Left ventricle myocardium inferior (tissue), 1 donor: ENCODE measurements around the gene NFATC2IP. TPM values are rescaled to one million over a fixed set of nuclear protein-coding genes. Genes with fewer than 3 reads are reported as not detected.

ENCODE experiments used
- DNase-seq: peaks from one replicate; pipeline ENCODE4 v3.0.0-alpha.2; 2020
- H3K27ac ChIP-seq: fragments of 200-600 bp; replicated peaks from 2 replicates; pipeline ENCODE4 v1.8.0; 2021
- H3K27me3 ChIP-seq: fragments of 200-600 bp; 2 replicates; pipeline ENCODE4 v1.8.0; 2021; ENCODE audit warnings: low read depth
- H3K36me3 ChIP-seq: fragments of 200-600 bp; 2 replicates; pipeline ENCODE4 v1.8.0; 2021
- H3K4me1 ChIP-seq: fragments of 200-600 bp; 2 replicates; pipeline ENCODE4 v1.8.0; 2021
- H3K4me3 ChIP-seq: fragments of 200-600 bp; 2 replicates; pipeline ENCODE4 v1.8.0; 2021; ENCODE audit warnings: mild to moderate bottlenecking, moderate library complexity
- H3K9me3 ChIP-seq: fragments of 200-600 bp; replicated peaks from 2 replicates; pipeline ENCODE4 v1.8.0; 2021
- CTCF ChIP-seq: fragments of 200-600 bp; IDR thresholded peaks from 2 replicates; pipeline ENCODE4 v1.8.0; 2021; ENCODE audit warnings: antibody characterized with exemption, mild to moderate bottlenecking, borderline replicate concordance
- intact Hi-C: fragments of 100-400 bp; cut with micrococcal nuclease; formaldehyde crosslinking; loops from one replicate; pipeline ENCODE4 v1.11.0; 2022
- total RNA-seq: library from RNA; stranded (reverse); fragmentation: NEBNext Ultra II Directional; extraction: Animal tissue kit (Norgen Biotek cat#: 25700); gene quantifications from one replicate; pipeline ENCODE4 v1.2.1, GENCODE V29; 2021
- donor health status: DM: no; HTN: yes; CAD: no; lungs with severe emphysema.

Gene NFATC2IP
- total RNA-seq, 1 donor from 2014 or later = 18.1 TPM

- TF ChIP-seq CTCF = no peak
- no peaks in the 10 kb centered on the region for H3K4me1 ChIP-seq
- H3K9me3 ChIP-seq = no peaks in the 10 kb centered on the region
- intact Hi-C loops = no loop called here
- no peak overlapping the region for H3K27ac ChIP-seq
- H3K4me3 ChIP-seq = no peak overlapping the region
- peaks cover 15% of the 10 kb centered on the region for H3K27me3 ChIP-seq
- DNase-seq = no peak
- no peaks in the 10 kb centered on the region for H3K36me3 ChIP-seq
These were observed 60.4 kb downstream of the NFATC2IP start for GRCh38 chr16:29011112-29011511.

DNA sequence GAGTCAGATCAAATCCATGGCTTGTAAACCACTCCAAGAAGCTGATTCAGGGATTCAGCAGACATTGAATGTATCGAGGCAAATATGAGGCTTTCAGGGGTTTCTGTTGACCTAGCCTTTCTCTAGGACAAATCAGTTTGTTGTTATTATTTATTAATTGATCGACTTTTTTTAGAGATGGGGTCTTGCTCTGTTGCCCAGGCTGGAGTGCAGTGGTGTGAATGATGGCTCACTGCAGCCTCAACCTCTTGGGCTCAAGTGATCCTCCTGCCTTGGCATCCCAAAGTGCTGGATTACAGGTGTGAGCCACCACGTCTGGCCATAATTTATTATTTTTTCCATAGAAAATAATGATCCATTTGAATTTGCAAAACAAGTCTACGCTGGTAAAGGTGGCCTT, 61.1 kb downstream of the NFATC2IP start:
- no peak for TF ChIP-seq CTCF
- DNase-seq = no peak
- no peaks in the 10 kb centered on the region for H3K9me3 ChIP-seq
- no peak overlapping the region for H3K27ac ChIP-seq
- H3K4me1 ChIP-seq = no peaks in the 10 kb centered on the region
- H3K4me3 ChIP-seq = no peak overlapping the region
- H3K36me3 ChIP-seq = no peaks in the 10 kb centered on the region
- peaks cover 15% of the 10 kb centered on the region for H3K27me3 ChIP-seq
- intact Hi-C loops = no loop called here

- H3K4me1 ChIP-seq = no peaks in the 10 kb centered on the region
- H3K27ac ChIP-seq = no peak overlapping the region
- DNase-seq = no peak
- H3K36me3 ChIP-seq = no peaks in the 10 kb centered on the region
- no peaks in the 10 kb centered on the region for H3K9me3 ChIP-seq
- H3K27me3 ChIP-seq = peaks cover 15% of the 10 kb centered on the region
- H3K4me3 ChIP-seq = no peak overlapping the region
- TF ChIP-seq CTCF = no peak
- intact Hi-C loops = no loop called here
These were observed 62.3 kb downstream of the NFATC2IP start for GRCh38 chr16:29012913-29013553.

DNA sequence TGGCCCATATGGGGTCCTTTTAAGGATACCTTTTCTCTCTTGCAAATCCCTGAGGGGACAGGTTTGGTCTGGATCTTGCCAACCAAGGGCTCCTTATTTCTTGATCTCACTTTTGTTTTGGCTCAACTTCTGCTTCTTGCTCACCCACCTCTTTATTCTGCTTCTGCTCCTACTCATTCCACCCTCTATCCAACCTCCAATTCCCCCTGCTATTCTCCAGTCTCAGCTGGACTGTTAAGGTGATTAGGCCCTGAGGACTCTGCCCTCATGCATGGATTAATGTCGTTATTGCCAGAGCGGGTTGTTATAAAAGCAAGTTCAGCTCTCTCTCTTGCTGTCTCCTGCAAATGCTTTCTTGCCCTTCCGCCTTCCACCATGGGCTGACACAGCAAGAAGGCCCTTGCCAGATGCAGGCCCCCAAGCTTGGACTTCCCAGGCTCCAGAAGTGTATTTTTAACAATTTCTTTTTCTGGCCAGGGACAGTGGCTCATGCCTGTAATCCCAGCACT, 63.9 kb downstream of the NFATC2IP start:
- intact Hi-C loops = no loop called here
- no peak overlapping the region for H3K27ac ChIP-seq
- no peaks in the 10 kb centered on the region for H3K9me3 ChIP-seq
- TF ChIP-seq CTCF = no peak
- H3K36me3 ChIP-seq = no peaks in the 10 kb centered on the region
- DNase-seq = no peak
- H3K4me3 ChIP-seq = no peak overlapping the region
- peaks cover under 1% of the 10 kb centered on the region for H3K27me3 ChIP-seq
- no peaks in the 10 kb centered on the region for H3K4me1 ChIP-seq

Other genes with a start within 250 kb of the NFATC2IP start
- gene EIF3C, start 239.5 kb upstream of the NFATC2IP start, total RNA-seq = 439 TPM
- gene NPIPB9, start 199.2 kb upstream of the NFATC2IP start, total RNA-seq = not detected
- gene ATXN2L, start 127.9 kb upstream of the NFATC2IP start, total RNA-seq = 51.2 TPM
- gene TUFM, start 104.6 kb upstream of the NFATC2IP start, total RNA-seq = 236 TPM
- 48.5 TPM for gene SH2B1, start 87.1 kb upstream of the NFATC2IP start, total RNA-seq
- gene ATP2A1, start 72.4 kb upstream of the NFATC2IP start, total RNA-seq = 0.38 TPM
- 17.7 TPM for gene RABEP2, start 25.7 kb upstream of the NFATC2IP start, total RNA-seq
- gene CD19, start 19.0 kb upstream of the NFATC2IP start, total RNA-seq = not detected
- 16.5 TPM for gene SPNS1, start 23.8 kb downstream of the NFATC2IP start, total RNA-seq
- gene LAT, start 34.1 kb downstream of the NFATC2IP start, total RNA-seq = 0.93 TPM